GM13976 (cell line): ENCODE measurements around the gene HK1.
A peak's percentile ranks its signal among the peaks of the same experiment; 100 is the strongest.
"Not testable (repeated sequence)": the region's sequence is repeated elsewhere in the genome, so short reads cannot be mapped to it uniquely, and the experiment has no call there.

Experiments used
- DNase-seq: peaks from one replicate; pipeline ENCODE4 v3.0.0; 2012; ENCODE audit warnings: low spot score
- in situ Hi-C: fragments of 300-500 bp; cut with MboI; formaldehyde crosslinking; loops from one replicate; pipeline ENCODE4 v1.12.0; 2022; ENCODE audit warnings: low sequenced_read_pairs, mixed read lengths, inconsistent platforms; ENCODE audit not compliant: unreplicated experiment
- TF ChIP-seq, protein P1 (sequence below): IDR thresholded peaks from 2 replicates; pipeline ENCODE4 v1.5.1; 2012; ENCODE audit warnings: borderline replicate concordance, mild to moderate bottlenecking; ENCODE audit not compliant: insufficient read depth; ENCODE audit errors: extremely low read depth, missing control alignments, control extremely low read depth

HK1 gene

DNA sequence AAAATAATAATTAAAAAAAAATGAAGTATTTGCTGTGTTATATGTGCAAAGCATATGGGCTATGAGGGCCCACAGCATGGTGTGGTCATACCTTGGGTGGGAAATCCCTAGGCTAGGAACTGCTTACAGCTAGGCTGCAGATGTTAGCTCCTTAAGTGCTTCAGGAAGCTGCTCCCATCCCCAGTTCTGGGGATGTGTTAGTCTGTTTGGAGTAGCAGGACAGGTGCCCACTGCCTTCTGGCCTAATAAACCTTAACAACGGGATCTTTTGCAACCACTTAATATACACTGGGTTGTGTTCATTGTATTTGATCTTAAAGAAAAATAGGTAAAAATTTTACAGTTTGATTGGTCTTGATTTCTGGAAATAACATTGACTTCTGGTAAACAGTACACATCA lies 46.3 kb downstream of the HK1 start:
- TF ChIP-seq, protein P1, sequence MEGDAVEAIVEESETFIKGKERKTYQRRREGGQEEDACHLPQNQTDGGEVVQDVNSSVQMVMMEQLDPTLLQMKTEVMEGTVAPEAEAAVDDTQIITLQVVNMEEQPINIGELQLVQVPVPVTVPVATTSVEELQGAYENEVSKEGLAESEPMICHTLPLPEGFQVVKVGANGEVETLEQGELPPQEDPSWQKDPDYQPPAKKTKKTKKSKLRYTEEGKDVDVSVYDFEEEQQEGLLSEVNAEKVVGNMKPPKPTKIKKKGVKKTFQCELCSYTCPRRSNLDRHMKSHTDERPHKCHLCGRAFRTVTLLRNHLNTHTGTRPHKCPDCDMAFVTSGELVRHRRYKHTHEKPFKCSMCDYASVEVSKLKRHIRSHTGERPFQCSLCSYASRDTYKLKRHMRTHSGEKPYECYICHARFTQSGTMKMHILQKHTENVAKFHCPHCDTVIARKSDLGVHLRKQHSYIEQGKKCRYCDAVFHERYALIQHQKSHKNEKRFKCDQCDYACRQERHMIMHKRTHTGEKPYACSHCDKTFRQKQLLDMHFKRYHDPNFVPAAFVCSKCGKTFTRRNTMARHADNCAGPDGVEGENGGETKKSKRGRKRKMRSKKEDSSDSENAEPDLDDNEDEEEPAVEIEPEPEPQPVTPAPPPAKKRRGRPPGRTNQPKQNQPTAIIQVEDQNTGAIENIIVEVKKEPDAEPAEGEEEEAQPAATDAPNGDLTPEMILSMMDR = no peak
- in situ Hi-C loops = no loop called here
- DNase-seq = no peak

GRCh38 chr10:69325637-69326523 lies 47.6 kb downstream of the HK1 start:
- in situ Hi-C loops, DNase-seq: not testable (repeated sequence)

GRCh38 chr10:69326692-69327091 lies 48.4 kb downstream of the HK1 start:
- in situ Hi-C loops = no loop called here
- TF ChIP-seq, protein P1 = no peak
- no peak for DNase-seq

DNA sequence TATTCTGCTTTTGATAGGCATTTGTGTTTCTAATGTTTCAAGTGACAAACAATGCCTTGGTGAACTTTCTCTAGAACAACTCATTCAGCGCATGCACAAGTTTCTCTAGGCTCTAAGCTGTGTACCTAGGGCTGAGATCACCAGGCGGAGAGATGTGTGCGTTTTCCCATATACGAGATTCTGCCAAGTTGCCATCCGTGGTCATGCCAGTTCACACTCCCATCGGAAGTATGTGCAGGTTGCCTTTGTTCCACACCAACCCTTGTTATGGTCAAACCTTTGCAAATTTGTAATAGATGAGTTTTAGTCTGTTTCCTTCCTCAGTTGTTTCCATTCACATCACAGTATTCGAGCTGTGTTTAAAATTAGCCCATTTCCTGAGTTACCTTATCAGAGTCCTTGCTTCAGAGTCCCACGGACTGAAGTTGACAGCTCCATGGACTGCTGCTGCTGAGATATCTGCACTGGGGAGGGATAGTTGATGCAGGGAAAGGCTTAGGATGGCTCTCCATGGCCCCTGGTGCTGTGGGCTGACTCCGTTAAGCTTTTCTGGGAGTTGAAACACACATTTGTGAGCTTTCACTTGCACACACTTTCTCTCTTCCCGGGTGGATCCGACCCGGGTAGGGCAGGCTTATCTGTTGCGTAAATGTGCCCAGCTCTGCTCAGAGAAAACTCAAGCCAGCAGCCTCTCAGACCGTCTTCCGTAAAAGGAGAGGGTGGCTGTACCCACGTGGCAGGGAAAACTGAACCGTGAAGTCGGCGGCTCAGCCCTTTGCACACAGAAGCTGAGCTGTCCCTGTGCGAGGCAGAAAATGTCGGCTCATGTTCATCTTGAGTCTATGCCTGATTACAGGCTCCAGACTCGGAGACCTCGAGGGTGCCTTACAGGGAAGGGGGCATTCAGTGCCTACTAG lies 49.4 kb downstream of the HK1 start:
- TF ChIP-seq, protein P1 = no peak
- peak; percentile 59 for DNase-seq
- in situ Hi-C loops = no loop called here

DNA sequence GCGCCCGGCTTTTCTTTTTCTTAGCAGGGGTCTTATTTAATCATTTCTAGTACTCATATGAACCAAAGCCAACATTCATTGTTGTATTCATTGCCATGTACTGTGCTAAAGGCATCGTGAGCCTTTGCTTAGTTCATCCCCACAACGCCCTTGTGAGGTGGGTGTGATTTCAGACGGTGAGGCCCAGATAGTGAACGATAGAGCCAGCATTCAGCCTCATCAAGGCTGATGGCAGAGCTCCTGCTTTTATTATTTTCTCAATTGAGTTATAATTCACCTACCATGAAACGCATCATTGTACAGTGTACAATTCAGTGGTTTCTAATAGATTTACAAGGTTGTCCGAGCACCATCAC lies 50.1 kb downstream of the HK1 start:
- TF ChIP-seq, protein P1 = no peak
- no peak for DNase-seq
- in situ Hi-C loops = no loop called here

- in situ Hi-C loops, DNase-seq: not testable (repeated sequence)
These were observed 50.6 kb downstream of the HK1 start for GRCh38 chr10:69328888-69329287.

GRCh38 chr10:69329721-69330178 lies 51.5 kb downstream of the HK1 start:
- in situ Hi-C loops = no loop called here
- no peak for DNase-seq
- TF ChIP-seq, protein P1 = no peak
